HUES64 (cell line): ENCODE measurements around the gene DBP.
"Not testable (repeated sequence)": the region's sequence is repeated elsewhere in the genome, so short reads cannot be mapped to it uniquely, and the experiment has no call there.

Experiments used
- H3K27ac ChIP-seq: 2 replicates; pipeline ENCODE4 v1.7.0; 2013; ENCODE audit warnings: low read depth, low read length, inconsistent platforms
- H3K27me3 ChIP-seq: 2 replicates; pipeline ENCODE4 v1.6.1; 2013; ENCODE audit warnings: mild to moderate bottlenecking, low read length; ENCODE audit not compliant: insufficient read depth
- H3K36me3 ChIP-seq: 2 replicates; pipeline ENCODE4 v1.6.1; 2013; ENCODE audit warnings: mild to moderate bottlenecking, low read length; ENCODE audit not compliant: insufficient read depth
- H3K4me1 ChIP-seq: 2 replicates; pipeline ENCODE4 v1.6.1; 2013; ENCODE audit warnings: mild to moderate bottlenecking, low read length, moderate library complexity; ENCODE audit not compliant: insufficient read depth
- H3K4me3 ChIP-seq: 2 replicates; pipeline ENCODE4 v1.5.1; 2013; ENCODE audit warnings: mild to moderate bottlenecking, low read length, moderate library complexity
- H3K9ac ChIP-seq: 2 replicates; pipeline ENCODE4 v1.6.1; 2013; ENCODE audit warnings: mild to moderate bottlenecking, low read depth, low read length
- H3K9me3 ChIP-seq: 2 replicates; pipeline ENCODE4 v1.6.1; 2013; ENCODE audit warnings: low read depth, low read length; ENCODE audit not compliant: insufficient read depth
- WGBS: fragments of 150-250, 120-280 bp; methylation state at CpG from one replicate; pipeline ENCODE4 v1.1.7; 2013; ENCODE audit warnings: missing lambda C conversion rate; 5-methylcytosine and 5-hydroxymethylcytosine counted together

DBP gene

DNA sequence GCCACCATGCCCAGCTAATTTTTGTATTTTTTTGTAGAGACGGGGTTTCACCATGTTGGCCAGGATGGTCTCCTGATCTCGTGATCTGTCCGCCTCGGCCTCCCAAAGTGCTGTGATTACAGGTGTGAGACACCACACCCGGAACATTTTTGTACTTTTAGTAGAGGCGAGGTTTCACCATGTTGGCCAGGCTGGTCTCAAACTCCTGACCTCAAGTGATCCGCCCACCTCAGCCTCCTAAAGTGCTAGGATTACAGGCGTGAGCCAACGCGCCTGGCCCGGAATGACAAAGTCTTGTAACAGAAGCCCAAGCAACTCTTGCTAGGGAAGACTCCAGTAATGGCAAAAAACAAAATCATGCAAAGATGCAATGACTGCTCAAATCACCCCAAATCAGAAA is 4.9 kb downstream of the DBP start:
- H3K36me3 ChIP-seq, H3K9me3 ChIP-seq, H3K4me3 ChIP-seq, H3K27ac ChIP-seq, H3K9ac ChIP-seq, H3K4me1 ChIP-seq: not testable (repeated sequence)
- 96% methylated on average over 11 of the region's 11 CpGs for WGBS
- peaks cover 15% of the 10 kb centered on the region for H3K27me3 ChIP-seq

- H3K4me1 ChIP-seq, result peaks cover 6% of the 10 kb centered on the region
- peak overlapping the region; percentile 48 for H3K4me3 ChIP-seq
- 0 out of 2 replicates have a peak, but pooled peaks cover 4% of the 10 kb centered on the region for H3K36me3 ChIP-seq
- H3K9ac ChIP-seq, result no peak overlapping the region; the same call in 1 of the 2 replicates
- 84% methylated on average over 3 of the region's 3 CpGs for WGBS
- H3K27me3 ChIP-seq, result peaks cover 6% of the 10 kb centered on the region
- no peaks in the 10 kb centered on the region for H3K9me3 ChIP-seq
- peak overlapping the region; percentile 87; the same call in 1 of the 2 replicates for H3K27ac ChIP-seq
These were observed 6.0 kb downstream of the DBP start for GRCh38 chr19:48631225-48631624.

DNA sequence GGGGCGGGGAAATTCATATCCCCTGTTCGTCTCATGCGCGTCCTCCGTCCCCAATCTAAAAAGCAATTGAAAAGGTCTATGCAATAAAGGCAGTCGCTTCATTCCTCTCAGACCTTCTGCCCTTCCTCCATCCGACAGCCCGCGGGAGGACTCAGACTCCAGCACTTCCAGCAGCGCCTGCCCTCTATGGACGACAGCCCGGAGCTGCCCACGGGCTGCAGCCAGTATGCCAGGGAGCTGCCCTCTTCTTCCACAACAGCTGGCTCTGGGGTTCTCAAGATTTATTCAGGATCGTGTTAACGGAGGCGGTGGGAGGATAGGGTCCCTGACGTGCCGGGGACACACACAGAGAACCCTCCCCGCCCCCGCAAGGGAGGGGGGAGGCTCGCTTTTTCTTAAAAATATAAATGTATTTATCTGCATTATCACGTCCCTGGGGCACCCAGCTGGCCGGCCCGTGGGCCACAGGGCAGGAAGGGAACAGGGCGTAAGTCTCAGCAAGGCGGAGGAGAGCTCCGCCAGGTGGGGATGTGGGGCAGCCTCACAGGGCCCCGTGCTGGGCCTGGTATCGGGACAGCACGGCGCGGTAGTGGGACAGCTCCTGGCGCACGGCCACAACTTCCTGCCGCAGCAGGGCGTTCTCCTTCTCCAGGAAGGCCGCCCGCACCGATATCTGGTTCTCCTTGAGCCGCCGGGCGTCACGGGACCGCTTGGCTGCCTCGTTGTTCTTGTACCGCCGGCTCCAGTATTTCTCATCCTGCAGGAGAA is 6.7 kb downstream of the DBP start:
- Histone ChIP-seq H3K27ac (peak overlapping the region; percentile 87; the same call in 1 of the 2 replicates), H3K4me1 (peaks cover 6% of the 10 kb centered on the region), H3K36me3 (0 out of 2 replicates have a peak, but pooled peaks cover 5% of the 10 kb centered on the region), H3K4me3 (peak overlapping the region; percentile 48), H3K9me3 (no peaks in the 10 kb centered on the region), H3K9ac (peak overlapping the region; percentile 55), H3K27me3 (no peaks in the 10 kb centered on the region)
- 3% methylated on average over 43 of the region's 47 CpGs for WGBS

DNA sequence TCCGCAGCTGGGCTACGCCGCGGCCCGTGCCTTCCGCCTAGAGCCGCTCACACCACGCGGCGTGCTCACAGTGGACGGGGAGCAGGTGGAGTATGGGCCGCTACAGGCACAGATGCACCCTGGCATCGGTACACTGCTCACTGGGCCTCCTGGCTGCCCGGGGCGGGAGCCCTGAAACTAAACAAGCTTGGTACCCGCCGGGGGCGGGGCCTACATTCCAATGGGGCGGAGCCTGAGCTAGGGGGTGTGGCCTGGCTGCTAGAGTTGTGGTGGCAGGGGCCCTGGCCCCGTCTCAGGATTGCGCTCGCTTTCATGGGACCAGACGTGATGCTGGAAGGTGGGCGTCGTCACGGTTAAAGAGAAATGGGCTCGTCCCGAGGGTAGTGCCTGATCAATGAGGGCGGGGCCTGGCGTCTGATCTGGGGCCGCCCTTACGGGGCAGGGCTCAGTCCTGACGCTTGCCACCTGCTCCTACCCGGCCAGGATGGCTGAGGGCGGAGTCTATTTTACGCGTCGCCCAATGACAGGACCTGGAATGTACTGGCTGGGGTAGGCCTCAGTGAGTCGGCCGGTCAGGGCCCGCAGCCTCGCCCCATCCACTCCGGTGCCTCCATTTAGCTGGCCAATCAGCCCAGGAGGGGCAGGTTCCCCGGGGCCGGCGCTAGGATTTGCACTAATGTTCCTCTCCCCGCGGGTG is 7.4 kb downstream of the DBP start:
- WGBS, result 27% methylated on average over 48 of the region's 48 CpGs
- H3K9me3 ChIP-seq, result no peaks in the 10 kb centered on the region
- peaks cover 13% of the 10 kb centered on the region for H3K4me1 ChIP-seq
- H3K4me3 ChIP-seq, result peak overlapping the region; percentile 48
- H3K27me3 ChIP-seq, result no peaks in the 10 kb centered on the region
- 0 out of 2 replicates have a peak, but pooled peaks cover 5% of the 10 kb centered on the region for H3K36me3 ChIP-seq
- H3K9ac ChIP-seq, result peak overlapping the region; percentile 55
- peak overlapping the region; percentile 87; the same call in 1 of the 2 replicates for H3K27ac ChIP-seq

DNA sequence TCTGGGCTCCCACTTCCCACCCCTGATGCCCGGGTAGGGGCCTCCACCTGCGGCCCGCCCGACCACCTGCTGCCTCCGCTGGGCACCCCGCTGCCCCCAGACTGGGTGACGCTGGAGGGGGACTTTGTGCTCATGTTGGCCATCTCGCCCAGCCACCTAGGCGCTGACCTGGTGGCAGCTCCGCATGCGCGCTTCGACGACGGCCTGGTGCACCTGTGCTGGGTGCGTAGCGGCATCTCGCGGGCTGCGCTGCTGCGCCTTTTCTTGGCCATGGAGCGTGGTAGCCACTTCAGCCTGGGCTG is 7.9 kb downstream of the DBP start:
- no peaks in the 10 kb centered on the region for H3K9me3 ChIP-seq
- H3K4me1 ChIP-seq, result peaks cover 12% of the 10 kb centered on the region
- H3K9ac ChIP-seq, result no peak overlapping the region
- H3K4me3 ChIP-seq, result no peak overlapping the region; the same call in 1 of the 2 replicates
- 96% methylated on average over 22 of the region's 22 CpGs for WGBS
- 0 out of 2 replicates have a peak, but pooled peaks cover 5% of the 10 kb centered on the region for H3K36me3 ChIP-seq
- no peaks in the 10 kb centered on the region for H3K27me3 ChIP-seq
- H3K27ac ChIP-seq, result peak overlapping the region; percentile 8; the same call in 1 of the 2 replicates

DNA sequence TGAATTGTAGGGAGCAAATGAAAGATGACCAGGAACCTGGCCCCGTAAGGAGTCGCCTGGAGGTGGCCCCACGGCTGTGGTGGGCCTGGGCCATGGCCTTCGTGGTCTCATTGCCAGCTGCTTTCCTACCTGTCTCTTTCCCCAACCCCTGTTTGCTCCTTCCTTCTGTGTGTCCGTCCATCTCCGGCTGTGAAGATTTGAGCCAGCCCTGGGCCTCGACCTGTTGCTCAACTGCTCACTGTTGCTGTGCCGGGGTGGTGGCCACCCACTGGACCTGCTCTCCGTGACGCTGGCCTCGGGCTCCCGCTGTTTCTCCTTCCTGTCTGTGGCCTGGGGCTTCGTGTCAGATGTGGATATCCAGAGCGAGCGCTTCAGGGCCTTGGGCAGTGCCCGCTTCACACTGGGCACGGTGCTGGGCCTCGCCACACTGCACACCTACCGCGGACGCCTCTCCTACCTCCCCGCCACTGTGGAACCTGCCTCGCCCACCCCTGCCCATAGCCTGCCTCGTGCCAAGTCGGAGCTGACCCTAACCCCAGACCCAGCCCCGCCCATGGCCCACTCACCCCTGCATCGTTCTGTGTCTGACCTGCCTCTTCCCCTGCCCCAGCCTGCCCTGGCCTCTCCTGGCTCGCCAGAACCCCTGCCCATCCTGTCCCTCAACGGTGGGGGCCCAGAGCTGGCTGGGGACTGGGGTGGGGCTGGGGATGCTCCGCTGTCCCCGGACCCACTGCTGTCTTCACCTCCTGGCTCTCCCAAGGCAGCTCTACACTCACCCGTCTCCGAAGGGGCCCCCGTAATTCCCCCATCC is 8.5 kb downstream of the DBP start:
- H3K27me3 ChIP-seq, result no peaks in the 10 kb centered on the region
- H3K4me1 ChIP-seq, result peaks cover 8% of the 10 kb centered on the region
- H3K27ac ChIP-seq, result no peak overlapping the region
- 91% methylated on average over 34 of the region's 34 CpGs for WGBS
- no peak overlapping the region for H3K4me3 ChIP-seq
- H3K9ac ChIP-seq, result no peak overlapping the region
- 0 out of 2 replicates have a peak, but pooled peaks cover 5% of the 10 kb centered on the region for H3K36me3 ChIP-seq
- H3K9me3 ChIP-seq, result no peaks in the 10 kb centered on the region

- H3K36me3 ChIP-seq, result 0 out of 2 replicates have a peak, but pooled peaks cover 4% of the 10 kb centered on the region
- no peaks in the 10 kb centered on the region for H3K9me3 ChIP-seq
- H3K4me1 ChIP-seq, result peaks cover 13% of the 10 kb centered on the region
- no peaks in the 10 kb centered on the region for H3K27me3 ChIP-seq
- no peak overlapping the region; the same call in 1 of the 2 replicates for H3K27ac ChIP-seq
- H3K9ac ChIP-seq, result no peak overlapping the region
- WGBS, result 92% methylated on average over 17 of the region's 17 CpGs
- no peak overlapping the region for H3K4me3 ChIP-seq
These were observed 9.3 kb downstream of the DBP start for GRCh38 chr19:48627865-48628314.

DNA sequence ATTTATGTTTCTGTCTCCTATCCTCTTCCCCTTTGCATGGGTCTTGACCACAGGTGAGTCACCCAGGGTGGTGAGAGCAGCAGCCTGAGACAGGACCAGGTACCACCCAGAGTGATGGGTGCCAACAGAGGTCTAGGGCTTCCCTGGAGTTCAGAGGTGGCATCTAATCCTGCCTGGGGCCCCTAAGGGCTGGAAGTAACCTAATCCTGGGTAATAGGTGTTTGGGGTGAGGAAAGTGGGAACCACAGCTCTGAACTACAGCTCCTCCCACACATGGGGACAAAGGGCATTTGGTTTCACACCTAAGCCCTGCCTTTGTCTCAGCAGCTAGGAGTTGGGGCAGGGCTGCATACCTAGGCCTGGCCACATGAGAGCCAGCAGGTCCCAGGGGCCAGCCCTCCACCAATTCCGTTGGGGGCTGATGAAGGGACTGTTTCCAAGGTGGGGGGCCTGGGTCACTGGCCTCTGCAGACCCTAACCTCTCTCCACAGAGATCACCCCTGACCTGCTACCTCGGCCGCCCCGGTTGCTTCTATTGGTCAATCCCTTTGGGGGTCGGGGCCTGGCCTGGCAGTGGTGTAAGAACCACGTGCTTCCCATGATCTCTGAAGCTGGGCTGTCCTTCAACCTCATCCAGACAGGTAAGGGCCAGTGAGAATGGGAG is 9.8 kb downstream of the DBP start:
- Histone ChIP-seq H3K9ac (no peak overlapping the region), H3K27me3 (no peaks in the 10 kb centered on the region), H3K9me3 (no peaks in the 10 kb centered on the region), H3K4me1 (peaks cover 13% of the 10 kb centered on the region), H3K36me3 (0 out of 2 replicates have a peak, but pooled peaks cover 3% of the 10 kb centered on the region), H3K27ac (peak overlapping the region; percentile 25; the same call in 1 of the 2 replicates), H3K4me3 (no peak overlapping the region)
- WGBS, result 85% methylated on average over 6 of the region's 6 CpGs

GRCh38 chr19:48625891-48626327 is 11.3 kb downstream of the DBP start:
- peaks cover 13% of the 10 kb centered on the region for H3K4me1 ChIP-seq
- 95% methylated on average over 30 of the region's 30 CpGs for WGBS
- H3K27me3 ChIP-seq, result no peaks in the 10 kb centered on the region
- no peak overlapping the region for H3K4me3 ChIP-seq
- H3K36me3 ChIP-seq, result 0 out of 2 replicates have a peak, but pooled peaks cover 3% of the 10 kb centered on the region
- H3K27ac ChIP-seq, result no peak overlapping the region
- H3K9me3 ChIP-seq, result no peaks in the 10 kb centered on the region
- H3K9ac ChIP-seq, result no peak overlapping the region
